Caco-2 (cell line): Measurements from ENCODE around the gene ADAMTSL1. TPM values are rescaled to one million over a fixed set of nuclear protein-coding genes. Genes with fewer than 3 reads are reported as not detected.
"Not testable (repeated sequence)": the region's sequence is repeated elsewhere in the genome, so short reads cannot be mapped to it uniquely, and the experiment has no call there.

Experiments
- BruUV-seq: library from RNA; stranded (reverse); fragments of 400-500 nt; replicated peaks from 2 replicates; lab custom pipeline; 2021; lab: Mats Ljungman, UMichigan
- CTCF ChIA-PET: fragments of 300-600 bp; sonication (Branson Sonifier 250); formaldehyde crosslinking; loops from one replicate; lab custom pipeline; 2022; ENCODE audit warnings: antibody characterized with exemption; lab: Charles Lee
- POLR2A ChIA-PET: fragments of 300-600 bp; sonication (Branson Sonifier 250); formaldehyde crosslinking; loops from one replicate; lab custom pipeline; 2022; ENCODE audit warnings: antibody characterized with exemption; lab: Charles Lee
- DNase-seq, 2 experiments: peaks; one replicate each; pipeline versions ENCODE4 v3.0.0 to v3.0.0-alpha.2; 2020 to 2022
- H3K27me3 ChIP-seq: replicated peaks from 2 replicates; pipeline ENCODE4 v1.6.0; 2011; ENCODE audit warnings: low read length; ENCODE audit not compliant: control insufficient read depth, insufficient read depth
- H3K36me3 ChIP-seq: 2 replicates; pipeline ENCODE4 v1.5.1; 2011; ENCODE audit warnings: low read length; ENCODE audit not compliant: control insufficient read depth, insufficient read depth
- H3K4me1 ChIP-seq: fragments of 250-450 bp; sonication (Bioruptor Pico); 2 replicates; pipeline ENCODE4 v1.5.1; 2020; ENCODE audit warnings: mild to moderate bottlenecking
- H3K4me3 ChIP-seq: 2 replicates; pipeline ENCODE4 v1.5.1; 2011; ENCODE audit warnings: low read depth, mild to moderate bottlenecking, control low read depth, low read length
- H3K9me3 ChIP-seq: fragments of 250-450 bp; sonication (Bioruptor Pico); 2 replicates; pipeline ENCODE4 v1.5.1; 2020; ENCODE audit warnings: mild to moderate bottlenecking, moderate library complexity
- H3K27ac Mint-ChIP-seq: one replicate; pipeline ENCODE4 v1.8.0; 2022; ENCODE audit warnings: mixed read lengths; ENCODE audit not compliant: unreplicated experiment
- H3K27me3 Mint-ChIP-seq: one replicate; pipeline ENCODE4 v1.8.0; 2022; ENCODE audit warnings: mixed read lengths; ENCODE audit not compliant: insufficient read depth, unreplicated experiment
- H3K36me3 Mint-ChIP-seq: one replicate; pipeline ENCODE4 v1.8.0; 2022; ENCODE audit warnings: mild to moderate bottlenecking, mixed read lengths; ENCODE audit not compliant: insufficient read depth, unreplicated experiment
- H3K4me1 Mint-ChIP-seq: one replicate; pipeline ENCODE4 v1.8.0; 2022; ENCODE audit warnings: low read depth, mixed read lengths; ENCODE audit not compliant: unreplicated experiment
- H3K4me3 Mint-ChIP-seq: one replicate; pipeline ENCODE4 v1.8.0; 2022; ENCODE audit warnings: mild to moderate bottlenecking, moderate library complexity, mixed read lengths; ENCODE audit not compliant: unreplicated experiment
- H3K9me3 Mint-ChIP-seq: one replicate; pipeline ENCODE4 v1.8.0; 2022; ENCODE audit warnings: mixed read lengths; ENCODE audit not compliant: unreplicated experiment
- CTCF ChIP-seq, 2 experiments: fragments of 200-600 bp in 1 of 2; IDR thresholded peaks; 1 replicate in 1 of 2; 2 replicates in 1 of 2; pipeline versions ENCODE4 v1.5.1 to v1.8.0; 2011 to 2022; ENCODE audit warnings: antibody characterized with exemption in 1 of 2, control low read depth in 1 of 2, inconsistent platforms in 1 of 2, low read depth in 1 of 2, low read length in 1 of 2, mild to moderate bottlenecking in 1 of 2, moderate library complexity in 1 of 2; ENCODE audit not compliant: insufficient read depth in 1 of 2, severe bottlenecking in 1 of 2, unreplicated experiment in 1 of 2
- intact Hi-C: fragments of 100-400 bp; cut with micrococcal nuclease; formaldehyde crosslinking; loops from one replicate; pipeline ENCODE4 v1.10.0; 2022; ENCODE audit not compliant: unreplicated experiment
- total RNA-seq: library from RNA; stranded (reverse); gene quantifications from 2 replicates; pipeline ENCODE4 v1.2.3, GENCODE V29; 2022

Gene ADAMTSL1
- total RNA-seq, 1 experiment from 2014 or later = not detected

- POLR2A ChIA-PET = no interaction called here
- no peak overlapping the region for H3K4me3 Mint-ChIP-seq
- no peaks in the 10 kb centered on the region for H3K36me3 Mint-ChIP-seq
- TF ChIP-seq CTCF (IDR thresholded peaks at IDR 0.05; ENCODE audit: insufficient read depth in 1 of 2, low read depth in 1 of 2, low read length in 1 of 2, severe bottlenecking in 1 of 2, unreplicated experiment in 1 of 2) = no peak
- H3K9me3 Mint-ChIP-seq = peaks cover 13% of the 10 kb centered on the region
- no peaks in the 10 kb centered on the region for H3K4me1 ChIP-seq
- H3K27me3 ChIP-seq = no peaks in the 10 kb centered on the region
- H3K9me3 ChIP-seq = no peaks in the 10 kb centered on the region
- H3K36me3 ChIP-seq = no peaks in the 10 kb centered on the region
- H3K27ac Mint-ChIP-seq = no peak overlapping the region
- H3K4me1 Mint-ChIP-seq = no peaks in the 10 kb centered on the region
- BruUV-seq = no TSS peak
- no peak overlapping the region for H3K4me3 ChIP-seq
- intact Hi-C loops = no loop called here
- no peak for DNase-seq
- peaks cover 17% of the 10 kb centered on the region for H3K27me3 Mint-ChIP-seq
- CTCF ChIA-PET = no interaction called here
Observed at GRCh38 chr9:18874069-18874468, 400.1 kb downstream of the ADAMTSL1 start.

GRCh38 chr9:18874990-18875389 is 401.0 kb downstream of the ADAMTSL1 start:
- peaks cover 13% of the 10 kb centered on the region for H3K27me3 Mint-ChIP-seq
- H3K4me1 Mint-ChIP-seq, H3K4me3 ChIP-seq, CTCF ChIA-PET, H3K27me3 ChIP-seq, H3K4me1 ChIP-seq, intact Hi-C loops, POLR2A ChIA-PET, H3K36me3 ChIP-seq, BruUV-seq, H3K27ac Mint-ChIP-seq, H3K9me3 ChIP-seq, H3K4me3 Mint-ChIP-seq, H3K9me3 Mint-ChIP-seq, H3K36me3 Mint-ChIP-seq, DNase-seq: not testable (repeated sequence)

GRCh38 chr9:18877984-18878383 is 404.0 kb downstream of the ADAMTSL1 start:
- CTCF ChIA-PET = no interaction called here
- intact Hi-C loops = no loop called here

More at GRCh38 chr9:18877984-18878383, 404.0 kb downstream of the ADAMTSL1 start:
- no peak overlapping the region for H3K4me3 Mint-ChIP-seq
- H3K9me3 Mint-ChIP-seq = no peaks in the 10 kb centered on the region
- H3K27me3 Mint-ChIP-seq = peaks cover 5% of the 10 kb centered on the region
- H3K27me3 ChIP-seq = no peaks in the 10 kb centered on the region
- DNase-seq = no peak
- TF ChIP-seq CTCF (IDR thresholded peaks at IDR 0.05; ENCODE audit: insufficient read depth in 1 of 2, low read depth in 1 of 2, low read length in 1 of 2, severe bottlenecking in 1 of 2, unreplicated experiment in 1 of 2) = no peak
- H3K4me1 Mint-ChIP-seq = no peaks in the 10 kb centered on the region
- H3K9me3 ChIP-seq = no peaks in the 10 kb centered on the region
- no peaks in the 10 kb centered on the region for H3K4me1 ChIP-seq
- H3K4me3 ChIP-seq = no peak overlapping the region
- H3K36me3 ChIP-seq = no peaks in the 10 kb centered on the region
- no peaks in the 10 kb centered on the region for H3K36me3 Mint-ChIP-seq
- POLR2A ChIA-PET = no interaction called here
- BruUV-seq = no TSS peak
- no peak overlapping the region for H3K27ac Mint-ChIP-seq
